Neuronal stem cell (in vitro differentiated cells): ENCODE measurements around the gene DEGS2.

Source experiments
- DNase-seq: peaks from one replicate; pipeline ENCODE4 v3.0.0-alpha.2; 2013; ENCODE audit warnings: low spot score
- H2AFZ ChIP-seq: one replicate; pipeline ENCODE4 v1.6.1; 2013; ENCODE audit warnings: mild to moderate bottlenecking, low read length, inconsistent platforms
- H2AK5ac ChIP-seq: 2 replicates; pipeline ENCODE4 v1.6.1; 2013; ENCODE audit warnings: low read depth, mild to moderate bottlenecking, inconsistent platforms, low read length, moderate library complexity, mixed read lengths
- H2BK120ac ChIP-seq: 2 replicates; pipeline ENCODE4 v1.6.1; 2013; ENCODE audit warnings: low read depth, mild to moderate bottlenecking, inconsistent platforms, low read length, moderate library complexity, mixed read lengths
- H2BK12ac ChIP-seq: one replicate; pipeline ENCODE4 v1.6.1; 2013; ENCODE audit warnings: low read length, inconsistent platforms
- H2BK15ac ChIP-seq: 2 replicates; pipeline ENCODE4 v1.6.1; 2013; ENCODE audit warnings: mild to moderate bottlenecking, low read length, inconsistent platforms, mixed read lengths
- H2BK5ac ChIP-seq: one replicate; pipeline ENCODE4 v1.6.1; 2013; ENCODE audit warnings: inconsistent platforms, mild to moderate bottlenecking, low read length, moderate library complexity
- H3K14ac ChIP-seq: one replicate; pipeline ENCODE4 v1.6.1; 2013; ENCODE audit warnings: low read length, inconsistent platforms
- H3K18ac ChIP-seq: 2 replicates; pipeline ENCODE4 v1.6.1; 2013; ENCODE audit warnings: low read length, inconsistent platforms
- H3K23ac ChIP-seq: 2 replicates; pipeline ENCODE4 v1.6.1; 2013; ENCODE audit warnings: low read depth, mild to moderate bottlenecking, mixed read lengths, low read length, inconsistent platforms; ENCODE audit not compliant: poor library complexity
- H3K27ac ChIP-seq: replicated peaks from 3 replicates; pipeline ENCODE4 v1.5.1; 2013; ENCODE audit warnings: low read length, inconsistent platforms
- H3K27me3 ChIP-seq, 3 experiments: 2 replicates each; pipeline ENCODE4 v1.6.1; 2013; ENCODE audit warnings: low read length in 3 of 3, mild to moderate bottlenecking in 2 of 3, inconsistent platforms in 1 of 3, low read depth in 1 of 3, mixed read lengths in 1 of 3, moderate library complexity in 1 of 3; ENCODE audit not compliant: control insufficient read depth in 3 of 3, insufficient read depth in 3 of 3
- H3K36me3 ChIP-seq, 2 donors: replicated peaks in 1 of 2; 2 replicates each; pipeline ENCODE4 v1.6.1; 2013; ENCODE audit warnings: low read length in 2 of 2; ENCODE audit not compliant: control insufficient read depth in 2 of 2, insufficient read depth in 2 of 2
- H3K4ac ChIP-seq: 2 replicates; pipeline ENCODE4 v1.6.1; 2013; ENCODE audit warnings: inconsistent platforms, mild to moderate bottlenecking, low read length, moderate library complexity
- H3K4me1 ChIP-seq, 2 donors: 1 replicate in 1 of 2; 2 replicates in 1 of 2; pipeline ENCODE4 v1.6.1; 2013; ENCODE audit warnings: low read length in 2 of 2, low read depth in 1 of 2; ENCODE audit not compliant: control insufficient read depth in 2 of 2, insufficient read depth in 1 of 2
- H3K4me2 ChIP-seq: one replicate; pipeline ENCODE4 v1.6.1; 2013; ENCODE audit warnings: mild to moderate bottlenecking, low read length, inconsistent platforms; ENCODE audit not compliant: insufficient read depth, poor library complexity, severe bottlenecking
- H3K4me3 ChIP-seq, 2 donors: 2 replicates each; pipeline ENCODE4 v1.5.1; 2013; ENCODE audit warnings: low read length in 2 of 2, mild to moderate bottlenecking in 2 of 2, inconsistent platforms in 1 of 2, moderate library complexity in 1 of 2
- H3K79me1 ChIP-seq: one replicate; pipeline ENCODE4 v1.6.1; 2013; ENCODE audit warnings: low read depth, mild to moderate bottlenecking, inconsistent platforms, low read length, moderate library complexity
- H3K9ac ChIP-seq: one replicate; pipeline ENCODE4 v1.6.1; 2013; ENCODE audit warnings: mild to moderate bottlenecking, low read depth, low read length, inconsistent platforms; ENCODE audit not compliant: poor library complexity
- H3K9me3 ChIP-seq, 2 donors: replicated peaks in 1 of 2; 2 replicates each; pipeline versions ENCODE3 to v1.6.1; 2013; ENCODE audit warnings: low read length in 2 of 2, mild to moderate bottlenecking in 2 of 2, inconsistent platforms in 1 of 2, low read depth in 1 of 2, mixed read lengths in 1 of 2, moderate library complexity in 1 of 2; ENCODE audit not compliant: control insufficient read depth in 2 of 2, insufficient read depth in 1 of 2
- H4K8ac ChIP-seq: one replicate; pipeline ENCODE4 v1.6.1; 2013; ENCODE audit warnings: low read depth, mild to moderate bottlenecking, inconsistent platforms, low read length, moderate library complexity
- H4K91ac ChIP-seq: one replicate; pipeline ENCODE4 v1.6.1; 2013; ENCODE audit warnings: low read length, low read depth, mild to moderate bottlenecking, inconsistent platforms; ENCODE audit not compliant: poor library complexity
- WGBS, 2 donors: extraction: QIAGEN DNeasy Blood & Tissue Kit; methylation state at CpG; one replicate each; pipeline ENCODE4 v1.1.7; 2013; ENCODE audit warnings: missing lambda C conversion rate in 2 of 2, mixed read lengths in 1 of 2; ENCODE audit not compliant: insufficient read length in 2 of 2, insufficient replicate concordance in 1 of 2; ENCODE audit errors: extremely low coverage in 2 of 2; 5-methylcytosine and 5-hydroxymethylcytosine counted together

The DEGS2 gene

DNA sequence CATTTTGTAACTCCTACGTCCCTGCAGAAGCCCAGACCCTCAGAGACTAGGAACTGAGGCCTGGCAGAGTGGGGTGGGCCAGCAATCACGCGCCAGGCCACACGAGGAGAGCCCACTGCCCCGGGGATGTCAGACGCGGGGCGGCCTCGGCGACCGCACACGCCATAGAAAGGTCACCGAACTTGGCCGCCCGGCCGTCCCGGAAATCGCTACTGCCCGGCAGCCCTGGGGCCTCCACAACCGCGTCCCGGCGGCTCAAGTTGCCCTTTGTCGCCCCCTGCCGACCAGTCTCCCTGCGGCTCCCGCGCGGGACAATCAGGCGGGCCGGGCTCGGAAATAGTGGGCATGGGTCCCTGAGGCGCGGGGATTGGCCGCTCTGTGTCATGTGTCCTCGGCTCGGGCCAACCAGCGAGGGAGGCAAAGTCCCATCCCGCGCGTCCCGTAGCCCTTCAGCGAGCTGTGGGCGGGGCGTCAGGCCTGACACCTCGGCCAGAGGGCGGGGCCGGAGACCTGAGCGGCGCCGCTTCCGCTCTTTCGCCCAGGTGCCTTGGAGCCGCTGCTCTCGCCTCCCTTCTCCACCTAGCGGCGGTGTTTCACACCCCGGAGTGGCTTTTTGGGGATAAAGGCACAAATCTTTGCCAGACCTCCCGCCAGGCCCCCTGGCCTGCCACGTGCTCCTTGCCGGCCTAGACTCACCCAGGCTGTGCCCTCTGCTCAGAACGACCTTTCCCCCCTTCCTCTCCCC lies 33.4 kb upstream of the DEGS2 start:
- Histone ChIP-seq H3K4ac (no peak overlapping the region), H2BK120ac (no peak overlapping the region), H3K23ac (peak overlapping the region; percentile 89), H3K27me3 (no peaks in the 10 kb centered on the region), H3K14ac (no peak overlapping the region), H2BK5ac (no peak overlapping the region), H3K4me1 (peaks cover 9 to 10% of the 10 kb centered on the region in 2 donors), H3K18ac (peak overlapping the region; percentile 93), H3K4me2 (peak overlapping the region; percentile 80), H3K36me3 (no peaks in the 10 kb centered on the region), H3K27ac (no peak overlapping the region), H2BK12ac (no peak overlapping the region), H3K9me3 (no peaks in the 10 kb centered on the region), H3K9ac (peak overlapping the region; percentile 84), H4K8ac (peak overlapping the region; percentile 82), H2AFZ (peak overlapping the region; percentile 95), H2BK15ac (no peak overlapping the region), H3K79me1 (no peaks in the 10 kb centered on the region), H4K91ac (no peak overlapping the region), H2AK5ac (no peak overlapping the region), H3K4me3 (peak overlapping the region in 1 of 2 donors; percentile 48)
- WGBS, 2 donors, result no CpG with 5 or more reads among the region's 62 CpGs
- peak; percentile 99 for DNase-seq

DNA sequence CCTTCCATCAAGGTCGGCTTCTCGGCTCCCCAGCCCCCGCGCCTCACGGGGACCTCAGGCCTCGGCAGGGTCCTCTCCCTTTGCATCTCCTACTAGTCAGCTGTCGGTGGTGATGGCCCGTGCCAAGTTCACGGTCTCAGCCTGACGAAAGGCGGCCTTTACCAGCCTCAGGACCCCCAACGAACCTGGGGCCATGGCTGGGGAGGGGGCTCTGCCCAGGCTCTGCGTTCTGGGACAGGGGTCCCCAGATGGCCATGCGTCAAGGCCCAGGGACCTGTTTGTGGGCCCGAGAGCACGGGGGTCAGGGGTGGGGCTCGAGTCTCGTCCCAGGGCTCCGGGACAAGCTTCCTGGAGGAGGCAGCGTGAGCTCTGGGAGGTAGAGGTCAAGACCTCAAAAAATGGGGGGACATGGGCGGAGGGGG lies 32.8 kb upstream of the DEGS2 start:
- H3K4me3 ChIP-seq, result peak overlapping the region in 1 of 2 donors; percentile 48
- H3K36me3 ChIP-seq, result no peaks in the 10 kb centered on the region
- H3K9ac ChIP-seq, result peak overlapping the region; percentile 84
- DNase-seq, result no peak
- H3K27ac ChIP-seq, result no peak overlapping the region
- H2AK5ac ChIP-seq, result no peak overlapping the region
- H2BK15ac ChIP-seq, result no peak overlapping the region
- peak overlapping the region; percentile 95 for H2AFZ ChIP-seq
- H3K4me2 ChIP-seq, result no peak overlapping the region
- peak overlapping the region; percentile 82 for H4K8ac ChIP-seq
- WGBS, 2 donors, result no CpG with 5 or more reads among the region's 21 CpGs
- H3K79me1 ChIP-seq, result no peaks in the 10 kb centered on the region
- H2BK12ac ChIP-seq, result no peak overlapping the region
- H2BK5ac ChIP-seq, result no peak overlapping the region
- H3K27me3 ChIP-seq, result no peaks in the 10 kb centered on the region
- no peak overlapping the region for H2BK120ac ChIP-seq
- H3K4ac ChIP-seq, result no peak overlapping the region
- H3K9me3 ChIP-seq, result no peaks in the 10 kb centered on the region
- H3K23ac ChIP-seq, result peak overlapping the region; percentile 89
- peaks cover 9 to 10% of the 10 kb centered on the region in 2 donors for H3K4me1 ChIP-seq
- H3K14ac ChIP-seq, result no peak overlapping the region
- peak overlapping the region; percentile 91 for H3K18ac ChIP-seq
- H4K91ac ChIP-seq, result no peak overlapping the region

DNA sequence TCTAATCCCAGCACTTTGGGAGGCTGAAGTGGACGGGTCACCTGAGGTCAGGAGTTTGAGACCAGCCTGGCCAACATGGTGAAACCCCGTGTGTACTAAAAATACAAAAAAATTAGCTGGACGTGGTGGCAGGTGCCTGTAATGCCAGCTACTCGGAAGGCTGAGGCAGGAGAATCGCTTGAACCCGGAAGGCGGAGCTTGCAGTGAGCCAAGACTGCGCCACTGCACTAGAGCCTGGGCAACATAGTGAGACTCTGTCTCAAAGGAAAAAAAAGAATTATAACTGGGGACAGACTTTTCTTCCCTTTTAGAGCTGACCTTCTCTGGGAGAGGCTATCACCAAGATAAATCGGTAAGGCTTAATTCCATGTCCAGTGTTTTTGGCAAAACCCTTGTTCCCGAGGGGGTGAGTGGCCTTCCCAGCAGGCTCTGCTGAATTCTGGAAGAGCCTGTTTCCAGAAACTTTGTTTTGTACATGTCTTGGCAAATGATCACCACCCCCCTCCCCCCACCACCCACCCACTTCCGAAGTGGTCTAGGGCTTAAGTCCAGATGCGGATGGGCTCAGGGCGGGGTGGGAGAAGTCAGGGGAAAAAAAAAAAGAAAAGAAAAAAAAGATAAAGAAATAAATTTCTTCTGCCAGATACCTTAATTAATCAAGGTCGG lies 32.3 kb upstream of the DEGS2 start:
- H2AFZ ChIP-seq, result no peak overlapping the region
- H3K4me3 ChIP-seq, result no peak overlapping the region
- H4K8ac ChIP-seq, result no peak overlapping the region

DNA sequence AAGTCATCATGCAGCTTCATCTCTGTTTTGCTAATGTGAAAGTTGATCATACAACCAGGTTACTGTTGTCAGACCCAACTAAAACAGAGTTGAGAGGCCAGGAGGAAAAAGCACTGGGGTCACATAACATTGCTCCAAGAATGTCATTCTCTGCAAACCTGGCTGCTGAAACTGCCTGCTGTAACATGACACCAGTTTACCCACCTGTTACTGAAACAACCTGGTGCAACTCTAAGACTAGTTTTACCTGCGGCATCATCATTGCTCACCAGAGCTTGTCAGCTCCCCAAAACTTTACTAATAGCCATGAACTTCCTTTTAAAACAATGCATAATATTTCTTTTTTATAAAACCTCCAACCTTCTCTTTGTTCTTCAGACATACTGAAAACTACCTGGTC lies 30.7 kb upstream of the DEGS2 start:
- no peak for DNase-seq
- H2BK120ac ChIP-seq, result no peak overlapping the region
- no peak overlapping the region for H3K4me3 ChIP-seq
- no peak overlapping the region for H3K23ac ChIP-seq
- no peak overlapping the region for H2BK15ac ChIP-seq
- no peaks in the 10 kb centered on the region for H3K27me3 ChIP-seq
- H3K4me2 ChIP-seq, result no peak overlapping the region
- H3K9me3 ChIP-seq, result no peaks in the 10 kb centered on the region
- H2AFZ ChIP-seq, result no peak overlapping the region
- no peak overlapping the region for H3K14ac ChIP-seq
- H2BK5ac ChIP-seq, result no peak overlapping the region
- no peaks in the 10 kb centered on the region for H3K36me3 ChIP-seq
- no peak overlapping the region for H3K9ac ChIP-seq
- H3K18ac ChIP-seq, result no peak overlapping the region
- no peak overlapping the region for H3K4ac ChIP-seq
- no peak overlapping the region for H4K8ac ChIP-seq
- H4K91ac ChIP-seq, result no peak overlapping the region
- H2AK5ac ChIP-seq, result no peak overlapping the region
- no peak overlapping the region for H2BK12ac ChIP-seq
- H3K79me1 ChIP-seq, result no peaks in the 10 kb centered on the region
- H3K4me1 ChIP-seq, result peaks cover 9 to 10% of the 10 kb centered on the region in 2 donors
- no peak overlapping the region for H3K27ac ChIP-seq
- WGBS, 2 donors, result no CpG with 5 or more reads among the region's 1 CpG

More for the DNA sequence above, 32.3 kb upstream of the DEGS2 start:
- no peak overlapping the region for H2BK120ac ChIP-seq
- H3K18ac ChIP-seq, result no peak overlapping the region
- DNase-seq, result no peak
- H3K9ac ChIP-seq, result no peak overlapping the region
- no peak overlapping the region for H3K4ac ChIP-seq
- H2BK12ac ChIP-seq, result no peak overlapping the region
- no peak overlapping the region for H3K27ac ChIP-seq
- H3K23ac ChIP-seq, result no peak overlapping the region
- no peak overlapping the region for H2AK5ac ChIP-seq
- H3K36me3 ChIP-seq, result no peaks in the 10 kb centered on the region
- peaks cover 9 to 10% of the 10 kb centered on the region in 2 donors for H3K4me1 ChIP-seq
- no peak overlapping the region for H2BK5ac ChIP-seq
- no peaks in the 10 kb centered on the region for H3K9me3 ChIP-seq
- no peaks in the 10 kb centered on the region for H3K79me1 ChIP-seq
- H3K14ac ChIP-seq, result no peak overlapping the region
- no peak overlapping the region for H2BK15ac ChIP-seq
- H4K91ac ChIP-seq, result no peak overlapping the region
- no CpG with 5 or more reads among the region's 14 CpGs for WGBS, 2 donors
- H3K27me3 ChIP-seq, result no peaks in the 10 kb centered on the region
- no peak overlapping the region for H3K4me2 ChIP-seq
